Nephron progenitor cell (in vitro differentiated cells): ENCODE results near the gene ANKRD45.
"Not testable (repeated sequence)": the region's sequence is repeated elsewhere in the genome, so short reads cannot be mapped to it uniquely, and the experiment has no call there.

Experiments used
- DNase-seq: peaks from one replicate; pipeline ENCODE4 v3.0.0; 2021
- H3K27ac Mint-ChIP-seq: 2 replicates; pipeline ENCODE4 v1.8.0; 2021; ENCODE audit warnings: mild to moderate bottlenecking, moderate library complexity, mixed read lengths
- H3K27me3 Mint-ChIP-seq: 2 replicates; pipeline ENCODE4 v1.8.0; 2021; ENCODE audit warnings: mild to moderate bottlenecking, low read depth, mixed read lengths; ENCODE audit not compliant: poor library complexity
- H3K36me3 Mint-ChIP-seq: 2 replicates; pipeline ENCODE4 v1.8.0; 2021; ENCODE audit warnings: low read depth, mixed read lengths
- H3K4me1 Mint-ChIP-seq: 2 replicates; pipeline ENCODE4 v1.8.0; 2021; ENCODE audit warnings: mixed read lengths
- H3K4me3 Mint-ChIP-seq: 2 replicates; pipeline ENCODE4 v1.8.0; 2021; ENCODE audit warnings: mild to moderate bottlenecking, moderate library complexity, mixed read lengths
- H3K9me3 Mint-ChIP-seq: 2 replicates; pipeline ENCODE4 v1.8.0; 2021; ENCODE audit warnings: mild to moderate bottlenecking, moderate library complexity, mixed read lengths
- CTCF ChIP-seq: fragments of 200-600 bp; sonication (generic); IDR thresholded peaks from 2 replicates; pipeline ENCODE4 v1.5.0; 2021; ENCODE audit warnings: antibody characterized with exemption

ANKRD45 gene

GRCh38 chr1:173660306-173660705, 9.3 kb downstream of the ANKRD45 start:
- DNase-seq: no peak
- H3K4me1 Mint-ChIP-seq: no peaks in the 10 kb centered on the region
- H3K27me3 Mint-ChIP-seq: peaks cover 8% of the 10 kb centered on the region
- H3K4me3 Mint-ChIP-seq: no peak overlapping the region
- peaks cover 14% of the 10 kb centered on the region for H3K9me3 Mint-ChIP-seq
- TF ChIP-seq CTCF: no peak
- peaks cover 43% of the 10 kb centered on the region for H3K36me3 Mint-ChIP-seq
- H3K27ac Mint-ChIP-seq: no peak overlapping the region

DNA sequence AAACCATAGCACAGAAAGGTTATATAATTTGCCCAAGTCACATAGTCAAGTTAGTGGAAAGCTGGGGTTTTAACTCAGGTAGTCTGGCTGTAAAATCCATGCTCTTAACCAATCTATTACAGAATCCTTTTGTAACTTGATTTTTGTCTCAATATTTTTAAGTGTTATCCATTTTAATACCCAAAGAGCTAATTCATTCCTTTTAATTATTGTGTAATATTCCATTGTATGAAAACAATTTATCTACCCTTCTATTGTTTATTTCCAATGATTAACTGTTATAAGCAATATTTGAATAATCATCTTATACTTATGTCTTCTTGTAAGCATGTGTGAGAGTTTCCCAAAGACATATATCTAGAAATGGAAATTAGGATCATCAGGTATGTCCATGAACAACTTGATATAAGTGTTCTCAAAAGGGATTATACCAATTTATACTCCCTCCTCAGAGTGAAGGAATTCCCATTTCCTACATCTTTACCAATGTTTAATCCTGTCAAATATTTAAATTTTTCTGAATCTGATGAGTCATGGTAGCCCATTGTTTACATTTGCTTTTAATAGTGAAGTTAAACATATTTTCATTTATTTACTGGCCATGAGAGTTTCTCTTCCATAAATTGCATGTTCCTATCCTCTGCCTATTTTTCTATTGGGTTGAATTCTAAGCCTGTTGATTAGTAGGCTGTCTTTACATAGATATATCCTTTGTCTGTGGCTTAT, 20.6 kb downstream of the ANKRD45 start:
- no peak overlapping the region for H3K27ac Mint-ChIP-seq
- peaks cover 10% of the 10 kb centered on the region for H3K27me3 Mint-ChIP-seq
- H3K4me1 Mint-ChIP-seq: no peaks in the 10 kb centered on the region
- TF ChIP-seq CTCF: no peak
- no peak overlapping the region for H3K4me3 Mint-ChIP-seq
- peaks cover 77% of the 10 kb centered on the region for H3K36me3 Mint-ChIP-seq
- H3K9me3 Mint-ChIP-seq: peaks cover 37% of the 10 kb centered on the region
- DNase-seq: no peak

GRCh38 chr1:173646656-173647055, 23.0 kb downstream of the ANKRD45 start:
- Mint-ChIP-seq H3K4me1 (peaks cover 5% of the 10 kb centered on the region), H3K27ac (no peak overlapping the region), H3K9me3 (peaks cover 26% of the 10 kb centered on the region), H3K27me3 (peaks cover 5% of the 10 kb centered on the region), H3K36me3 (peaks cover 69% of the 10 kb centered on the region), H3K4me3 (no peak overlapping the region)
- no peak for DNase-seq
- no peak for TF ChIP-seq CTCF

DNA sequence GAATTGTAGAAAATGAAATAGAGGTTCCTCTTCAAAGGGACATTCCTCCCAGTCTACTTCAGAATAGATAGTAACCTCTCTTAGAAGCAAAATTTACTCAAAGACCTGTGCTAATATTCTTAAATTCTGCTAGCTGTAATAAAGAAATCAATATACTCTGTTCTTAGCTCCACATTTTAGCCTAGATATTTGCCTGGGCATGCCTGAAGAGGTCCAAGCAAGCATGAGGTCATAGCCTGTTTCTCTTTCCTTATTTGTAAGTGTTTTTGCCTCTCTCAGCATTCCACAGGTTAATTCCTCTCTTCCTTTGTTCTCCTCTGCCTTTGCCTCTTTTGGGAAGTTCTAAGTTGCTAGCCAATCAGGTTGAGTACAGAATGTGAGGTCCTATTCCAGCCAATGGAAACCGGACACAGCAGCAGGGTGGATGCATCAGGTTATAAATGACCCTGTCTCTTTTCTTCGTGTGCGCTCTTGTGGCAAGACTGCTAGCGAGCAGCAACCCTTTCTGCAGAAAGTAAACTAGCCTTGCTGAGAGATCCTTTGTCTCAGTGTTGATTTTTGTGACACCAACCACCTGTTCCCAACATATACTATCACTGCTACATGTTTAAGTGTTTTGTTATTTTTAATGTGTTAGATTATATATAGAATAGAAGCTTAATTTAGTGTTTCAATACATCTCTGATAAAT, 27.1 kb downstream of the ANKRD45 start:
- Mint-ChIP-seq H3K36me3 (peaks cover 48% of the 10 kb centered on the region), H3K27ac (peak overlapping the region; percentile 91), H3K9me3 (peaks cover 14% of the 10 kb centered on the region), H3K4me1 (peaks cover 16% of the 10 kb centered on the region), H3K4me3 (peak overlapping the region; percentile 24)
- not testable (repeated sequence) for DNase-seq, H3K27me3 Mint-ChIP-seq

DNA sequence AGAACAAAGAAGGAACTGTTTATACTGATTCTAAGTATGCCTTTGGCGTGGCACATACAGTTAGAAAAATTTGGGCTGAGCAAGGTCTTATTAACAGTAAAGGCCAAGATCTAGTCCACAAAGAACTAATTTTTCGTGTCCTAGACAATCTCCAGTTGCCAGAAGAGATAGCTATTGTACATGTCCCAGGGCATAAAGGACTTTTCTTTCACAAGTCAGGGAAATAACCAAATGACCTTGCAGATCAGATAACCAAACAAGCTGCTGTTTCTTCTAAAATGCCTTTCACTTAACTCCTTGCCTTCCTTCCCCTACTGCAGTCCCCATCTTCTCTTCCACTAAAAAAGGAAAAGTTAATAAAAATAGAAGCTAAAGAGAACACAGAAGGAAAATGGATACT, 30.5 kb downstream of the ANKRD45 start:
- Mint-ChIP-seq H3K4me1 (peaks cover 16% of the 10 kb centered on the region), H3K4me3 (peak overlapping the region; percentile 91), H3K27ac (peak overlapping the region; percentile 93), H3K27me3 (no peaks in the 10 kb centered on the region), H3K9me3 (peaks cover 24% of the 10 kb centered on the region), H3K36me3 (peaks cover 30% of the 10 kb centered on the region)
- DNase-seq: no peak
- TF ChIP-seq CTCF: no peak

GRCh38 chr1:173638043-173639021, 31.3 kb downstream of the ANKRD45 start:
- Mint-ChIP-seq H3K4me3 (peak overlapping the region; percentile 91), H3K27me3 (no peaks in the 10 kb centered on the region), H3K4me1 (peaks cover 16% of the 10 kb centered on the region), H3K36me3 (peaks cover 24% of the 10 kb centered on the region), H3K27ac (peak overlapping the region; percentile 99), H3K9me3 (peaks cover 26% of the 10 kb centered on the region)
- TF ChIP-seq CTCF: no peak
- no peak for DNase-seq

- H3K36me3 Mint-ChIP-seq: peaks cover 20% of the 10 kb centered on the region
- H3K4me1 Mint-ChIP-seq: peaks cover 11% of the 10 kb centered on the region
- H3K4me3 Mint-ChIP-seq: peak overlapping the region; percentile 91
- DNase-seq, H3K27me3 Mint-ChIP-seq: not testable (repeated sequence)
- peaks cover 25% of the 10 kb centered on the region for H3K9me3 Mint-ChIP-seq
- H3K27ac Mint-ChIP-seq: peak overlapping the region; percentile 99
Observed at GRCh38 chr1:173637236-173638042, 32.2 kb downstream of the ANKRD45 start.
